COLO668 (cell line): ENCODE results near the gene OR5T3.
"Not testable (repeated sequence)": the region's sequence is repeated elsewhere in the genome, so short reads cannot be mapped to it uniquely, and the experiment has no call there.

Experiments used
- DNase-seq: peaks from one replicate; lab custom pipeline; 2025; ENCODE audit not compliant: unreplicated experiment; lab: John Stamatoyannopoulos, UW

OR5T3 gene

DNA sequence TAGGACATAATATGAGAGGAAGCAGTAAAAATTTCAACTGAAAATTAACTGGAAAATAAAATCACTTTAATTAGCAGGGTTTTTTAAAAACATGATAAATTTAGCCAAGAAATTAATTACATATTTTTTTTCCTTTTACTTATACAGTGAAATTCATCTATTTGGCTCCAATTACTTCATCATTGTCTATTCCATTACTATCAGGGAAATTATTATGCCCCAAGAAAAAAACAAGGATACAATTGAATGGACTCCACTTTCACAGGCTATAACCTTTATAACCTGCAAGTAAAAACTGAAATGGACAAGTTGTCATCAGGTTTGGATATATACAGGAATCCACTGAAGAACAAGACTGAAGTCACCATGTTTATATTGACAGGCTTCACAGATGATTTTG, at the start of gene OR5T3:
Gene OR5T3, plus strand, starts transcription at position 301 of the 400 bp plus-strand sequence. Its CDS starts 0 bp downstream, at position 301.
- no peak for DNase-seq

DNA sequence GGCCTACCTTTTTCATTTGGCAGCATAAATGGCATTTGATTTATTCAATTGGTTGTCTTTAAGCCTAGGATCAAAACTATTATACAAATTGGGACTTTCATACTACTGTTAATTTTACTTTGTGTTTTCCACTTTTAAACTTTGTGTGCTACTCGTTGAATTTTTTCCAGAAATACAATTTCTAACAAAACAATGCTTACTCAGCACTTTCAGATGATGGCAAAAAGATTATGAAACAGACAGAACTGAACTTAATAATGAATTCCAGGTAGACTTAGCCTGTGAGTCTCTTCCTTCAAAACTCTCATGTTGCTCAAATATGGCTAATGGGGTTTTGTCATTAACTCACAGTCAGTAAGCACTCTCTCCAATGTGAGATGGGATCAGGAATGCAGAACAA, 44.3 kb upstream of the OR5T3 start:
- no peak for DNase-seq

DNA sequence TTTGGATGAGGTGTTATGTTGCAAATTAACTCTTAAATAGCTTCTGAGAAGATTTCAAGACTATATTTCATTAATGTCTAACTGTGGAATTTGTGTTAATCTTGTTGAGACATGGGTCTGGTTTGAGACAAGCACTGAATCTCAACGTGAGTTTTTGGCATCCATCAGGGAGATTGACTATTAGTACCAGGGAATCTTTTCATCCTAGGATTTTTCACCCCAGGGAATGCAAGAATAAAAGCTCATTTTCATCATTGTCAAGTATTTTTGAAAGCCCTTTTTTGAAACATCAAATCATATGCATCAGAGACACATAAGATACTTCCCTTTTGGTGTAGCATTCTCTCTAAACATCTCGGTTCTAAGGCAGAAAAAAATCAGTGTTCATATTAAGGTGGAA, 37.5 kb upstream of the OR5T3 start:
- DNase-seq: no peak

GRCh38 chr11:56219735-56220134, 32.3 kb upstream of the OR5T3 start:
- DNase-seq: not testable (repeated sequence)

DNA sequence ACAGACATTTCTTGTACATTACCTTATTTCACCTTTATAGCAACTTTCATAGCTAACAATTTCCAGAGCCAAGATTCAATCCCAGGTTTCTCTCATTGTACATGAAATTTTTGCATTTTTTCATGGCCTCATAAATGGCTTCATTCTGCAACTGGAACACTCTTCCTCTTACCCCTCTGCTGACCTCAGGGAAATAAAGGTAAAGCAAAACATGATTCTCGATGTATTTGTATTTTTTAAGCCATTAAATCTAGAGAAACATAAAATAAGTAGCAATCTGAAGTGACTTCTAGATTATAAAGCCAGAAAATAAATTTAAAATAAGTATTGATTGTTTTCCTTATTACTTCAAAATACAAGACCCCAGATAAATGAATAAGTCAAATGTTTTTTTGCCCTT, 17.9 kb upstream of the OR5T3 start, which contains the start of gene OR5T2:
Gene OR5T2, minus strand, starts transcription at position 101 of the 400 bp plus-strand sequence. CDS start 1,193 bp downstream, outside the sequence.
- no peak for DNase-seq

- DNase-seq: no peak
These were observed 19.0 kb downstream of the OR5T3 start for GRCh38 chr11:56271092-56271491.

- DNase-seq: no peak
These were observed 21.8 kb downstream of the OR5T3 start, which contains the start of gene OR5T1 for GRCh38 chr11:56273854-56274253. OR5T1 (plus strand) TSS chr11:56274154; CDS start chr11:56275639, 1,485 bp downstream.

DNA sequence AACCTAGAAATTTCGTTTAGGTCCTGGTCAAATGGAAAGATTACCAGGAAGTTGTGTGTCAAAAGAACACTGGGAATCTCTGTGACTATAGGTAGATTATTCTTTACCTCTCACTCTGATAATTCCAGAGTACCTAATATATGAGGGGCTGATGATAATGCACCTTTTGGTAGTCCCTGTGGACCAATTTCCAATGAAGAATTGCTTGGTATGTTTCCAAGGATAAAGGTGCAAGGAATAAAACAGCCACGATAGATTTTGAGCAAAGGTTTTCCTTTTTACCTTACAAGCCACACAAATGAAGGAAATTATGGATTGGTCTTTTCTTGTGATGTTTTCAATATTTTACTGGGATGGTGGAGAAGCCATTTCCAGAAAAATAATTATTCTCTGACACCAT, 40.1 kb downstream of the OR5T3 start, which contains the start of gene OR8H1:
Gene OR8H1, minus strand, starts transcription at position 101 of the 400 bp plus-strand sequence. CDS start 1,192 bp downstream, outside the sequence.
- no peak for DNase-seq

DNA sequence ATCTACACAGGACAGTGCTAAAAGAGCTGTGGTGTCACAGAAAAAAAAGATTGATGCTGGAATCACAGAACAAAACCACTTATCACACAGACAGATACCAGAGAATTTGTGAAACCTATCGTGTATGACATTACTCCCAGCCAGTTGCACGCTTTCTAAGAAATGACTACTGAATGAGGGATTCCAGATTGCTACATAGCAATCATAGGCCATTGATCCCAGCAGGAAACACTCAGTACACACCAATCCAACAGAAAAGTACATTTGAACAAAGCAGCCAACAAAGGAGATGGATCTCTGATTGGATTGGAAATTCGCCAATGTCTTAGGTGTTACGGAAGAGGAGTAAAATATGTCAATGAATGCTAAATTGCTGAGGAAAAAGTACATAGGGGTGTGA, 44.8 kb downstream of the OR5T3 start:
- no peak for DNase-seq
